G401.6 (cell line): ENCODE results near the gene DIRAS2.

ENCODE experiments used
- FAIRE-seq: peaks from 2 replicates; lab custom pipeline; 2012; peaks lifted over from hg19 to GRCh38; lab: Jason Lieb, UNC

Gene DIRAS2

GRCh38 chr9:90611568-90611967 is 31.1 kb downstream of the DIRAS2 start:
- FAIRE-seq = no peak

DNA sequence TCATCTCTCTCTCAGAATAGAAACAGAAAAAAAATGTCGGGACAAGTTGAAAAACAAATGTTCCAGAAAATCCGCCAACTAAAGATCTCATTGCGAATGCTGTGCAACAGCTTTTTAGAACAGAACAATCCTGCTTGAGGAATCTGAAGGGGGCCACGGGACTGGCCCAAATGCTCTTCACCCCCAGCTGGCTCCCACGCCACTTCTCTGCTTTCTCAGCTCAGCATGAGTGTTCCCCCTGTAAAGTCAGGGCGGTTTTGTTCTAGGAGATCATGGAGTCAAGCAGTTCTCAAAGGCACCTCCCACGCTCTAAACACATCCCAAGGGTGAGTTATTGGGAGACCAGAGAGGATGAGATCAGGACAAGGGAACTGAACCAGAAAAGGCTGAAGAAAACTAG is 31.5 kb downstream of the DIRAS2 start:
- FAIRE-seq = no peak

DNA sequence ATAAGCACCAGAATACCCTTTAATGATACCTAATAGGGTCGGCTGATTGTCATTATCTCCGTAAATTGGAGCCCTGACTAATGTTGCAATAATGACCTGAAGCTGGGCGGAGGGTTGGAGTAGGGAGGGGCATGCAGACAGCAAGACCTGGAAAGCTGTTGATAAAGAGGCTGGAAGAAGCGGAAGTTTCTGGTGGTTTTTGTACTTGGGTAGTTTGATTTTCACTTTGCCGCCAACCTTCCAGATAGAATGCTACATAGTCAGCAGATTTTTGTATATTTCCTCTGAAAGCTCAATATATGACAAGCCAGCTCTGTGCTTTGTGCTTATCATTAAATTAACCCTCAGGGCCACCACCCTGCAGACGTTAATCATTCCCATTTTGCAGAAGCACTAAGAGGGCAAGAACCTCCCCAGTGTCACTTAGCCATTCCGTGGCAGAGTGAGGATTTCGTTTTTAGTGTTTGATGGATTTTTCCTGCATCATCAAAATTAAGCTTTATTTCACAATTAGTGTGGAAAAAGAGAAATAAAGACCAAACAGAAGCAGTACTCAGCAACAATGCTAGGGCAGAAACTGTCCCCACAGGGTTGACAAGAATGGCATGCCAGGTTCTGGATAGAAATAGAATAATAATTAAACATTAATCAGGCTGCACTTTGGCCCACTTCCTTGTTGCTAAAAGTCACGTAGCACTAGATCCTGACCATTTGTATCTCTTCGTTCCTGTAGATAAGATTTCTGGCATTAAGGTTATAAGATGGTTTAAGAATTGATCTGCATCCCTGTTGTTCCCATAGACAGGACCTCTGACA is 34.7 kb downstream of the DIRAS2 start:
- FAIRE-seq = no peak

- no peak for FAIRE-seq
These were observed 42.6 kb downstream of the DIRAS2 start for GRCh38 chr9:90600029-90600428.

DNA sequence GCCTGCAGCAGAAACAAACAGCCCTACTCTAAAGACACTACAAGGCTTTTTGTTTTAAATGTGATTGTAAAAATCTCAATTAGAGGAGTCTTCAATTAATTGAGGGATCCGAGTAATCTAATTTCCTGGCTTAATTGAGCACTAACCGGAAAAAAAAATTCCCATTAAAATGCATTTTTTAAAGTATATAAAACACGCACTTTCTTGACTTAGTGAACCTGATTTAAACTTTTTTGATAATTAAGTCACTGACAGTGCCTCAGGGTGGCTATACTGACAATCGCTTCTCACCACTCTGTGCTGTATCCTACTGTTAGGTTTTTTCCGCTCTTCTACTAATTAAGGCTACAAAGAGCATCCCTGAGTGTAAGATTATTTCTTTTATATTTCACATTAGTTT is 44.4 kb downstream of the DIRAS2 start:
- FAIRE-seq = no peak

GRCh38 chr9:90593646-90594045 is 49.0 kb downstream of the DIRAS2 start:
- no peak for FAIRE-seq

- no peak for FAIRE-seq
These were observed 62.0 kb downstream of the DIRAS2 start for GRCh38 chr9:90580576-90580975.

DNA sequence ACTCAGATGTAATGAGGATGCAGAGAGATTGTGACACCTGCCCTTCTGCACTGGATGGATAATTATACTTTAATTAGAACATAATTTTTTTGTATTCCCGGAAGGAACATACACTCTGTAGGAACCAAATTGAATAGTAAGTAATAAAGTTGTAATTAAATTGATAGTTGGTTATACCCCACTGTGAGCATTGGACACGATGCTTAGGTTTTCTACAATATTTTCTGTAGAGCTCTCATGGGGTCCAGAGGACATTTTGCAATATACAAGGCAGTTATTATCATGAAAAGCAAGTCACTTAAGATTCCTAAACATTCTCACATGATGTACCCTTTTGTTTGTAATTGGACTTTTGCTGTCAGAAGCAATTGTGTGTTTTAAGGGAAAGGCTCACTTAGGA is 63.4 kb downstream of the DIRAS2 start:
- no peak for FAIRE-seq

GRCh38 chr9:90578126-90578815 is 64.4 kb downstream of the DIRAS2 start:
- no peak for FAIRE-seq

- FAIRE-seq = no peak
These were observed 73.1 kb downstream of the DIRAS2 start for GRCh38 chr9:90569511-90569910.

DNA sequence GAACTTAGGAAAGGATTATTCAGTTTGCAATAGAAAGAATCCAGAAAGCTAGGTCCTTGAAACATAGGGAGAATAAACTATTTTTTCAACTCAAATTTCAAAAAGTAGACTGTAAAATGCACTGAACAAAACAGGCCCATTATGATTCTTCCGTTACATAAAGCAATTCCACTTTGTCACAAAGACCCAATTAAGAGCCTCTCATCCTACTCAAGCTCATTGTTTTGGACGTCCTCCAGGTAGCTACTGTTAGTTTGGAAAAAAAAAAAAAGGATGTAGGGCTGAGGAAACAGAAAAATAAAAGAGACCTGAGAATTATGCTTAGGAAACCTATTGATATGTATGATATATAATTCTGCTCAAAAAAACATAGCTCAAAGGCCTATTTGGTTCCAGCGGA is 74.0 kb downstream of the DIRAS2 start:
- no peak for FAIRE-seq

- no peak for FAIRE-seq
These were observed 80.4 kb downstream of the DIRAS2 start for GRCh38 chr9:90562229-90562628.
